Tibial nerve (tissue), 4 donors: ENCODE measurements around the gene SEL1L2. TPM values are rescaled to one million over a fixed set of nuclear protein-coding genes. Genes with fewer than 3 reads are reported as not detected.

Experiments used
- DNase-seq, 2 donors: peaks; one replicate each; pipeline ENCODE4 v3.0.0-alpha.2; 2019; ENCODE audit warnings: low spot score in 2 of 2
- H3K27ac ChIP-seq, 4 donors: fragments of 200-600 bp; sonication (generic) in 3 of 4; one replicate each; pipeline ENCODE4 v1.5.1; 2017 to 2019; ENCODE audit warnings: mild to moderate bottlenecking in 1 of 4
- H3K27me3 ChIP-seq, 2 donors: fragments of 200-600 bp; sonication (generic) in 1 of 2; one replicate each; pipeline versions ENCODE4 v1.5.1 to v1.6.0; 2017 to 2019
- H3K36me3 ChIP-seq, 3 donors: fragments of 200-600 bp; sonication (generic); one replicate each; pipeline ENCODE4 v1.5.1; 2018 to 2019
- H3K4me1 ChIP-seq, 4 donors: fragments of 200-600 bp; sonication (generic) in 3 of 4; one replicate each; pipeline ENCODE4 v1.5.1; 2017 to 2019
- H3K4me3 ChIP-seq, 4 donors: fragments of 200-600 bp; sonication (generic) in 3 of 4; one replicate each; pipeline ENCODE4 v1.5.1; 2017 to 2019; ENCODE audit warnings: mild to moderate bottlenecking in 1 of 4, moderate library complexity in 1 of 4
- H3K9me3 ChIP-seq, 4 donors: fragments of 200-600 bp; sonication (generic) in 3 of 4; one replicate each; pipeline ENCODE4 v1.5.1; 2017 to 2019
- CTCF ChIP-seq, 5 experiments: fragments of 200-600 bp in 3 of 5; fragments of 450-650 bp in 2 of 5; sonication (generic) in 3 of 5; IDR thresholded peaks; one replicate each; pipeline ENCODE4 v1.5.1; 2016 to 2019; ENCODE audit warnings: antibody characterized with exemption in 5 of 5, mild to moderate bottlenecking in 3 of 5, moderate library complexity in 2 of 5
- EP300 ChIP-seq, 2 donors: sonication (generic); formaldehyde crosslinking; IDR thresholded peaks; one replicate each; pipeline ENCODE4 v1.6.1; 2017; ENCODE audit warnings: antibody characterized with exemption in 2 of 2, mild to moderate bottlenecking in 1 of 2
- POLR2A ChIP-seq, 2 donors: fragments of 450-650 bp; IDR thresholded peaks; one replicate each; pipeline ENCODE4 v1.6.1; 2017; ENCODE audit warnings: antibody characterized with exemption in 2 of 2, mild to moderate bottlenecking in 2 of 2, moderate library complexity in 2 of 2
- WGBS, 2 donors: methylation state at CpG; one replicate each; pipeline ENCODE4 v1.1.5; 2018; 5-methylcytosine and 5-hydroxymethylcytosine counted together
- total RNA-seq, 4 donors: library from RNA; depleted of rRNA; stranded (reverse); fragments of >200 nt; gene quantifications; one replicate each; pipeline ENCODE4 v1.1.0, GENCODE V29; 2016

SEL1L2 gene
- total RNA-seq, 4 donors from 2014 or later: not detected

- peaks cover 0 to 32% (median 2%) of the 10 kb centered on the region in 4 donors for H3K9me3 ChIP-seq
- no peak overlapping the region for H3K27ac ChIP-seq
- H3K27me3 ChIP-seq: no peaks in the 10 kb centered on the region
- H3K36me3 ChIP-seq: peaks cover 0 to 39% (median 0%) of the 10 kb centered on the region in 3 donors
- TF ChIP-seq POLR2A (IDR thresholded peaks at IDR 0.05) (no peak), CTCF (IDR thresholded peaks at IDR 0.05) (no peak), EP300 (IDR thresholded peaks at IDR 0.05) (no peak)
- 79 to 89% methylated on average over 2 of the region's 2 CpGs for WGBS, 2 donors
- no peak for DNase-seq
- H3K4me1 ChIP-seq: no peaks in the 10 kb centered on the region
- no peak overlapping the region for H3K4me3 ChIP-seq
Observed at GRCh38 chr20:14009208-14009607, 18.8 kb upstream of the SEL1L2 start.

GRCh38 chr20:14005996-14006395, 15.6 kb upstream of the SEL1L2 start:
- DNase-seq: no peak
- H3K27me3 ChIP-seq: no peaks in the 10 kb centered on the region
- peaks cover 0 to 28% (median 0%) of the 10 kb centered on the region in 3 donors for H3K36me3 ChIP-seq
- no peak overlapping the region for H3K4me3 ChIP-seq
- TF ChIP-seq CTCF (IDR thresholded peaks at IDR 0.05): no peak
- TF ChIP-seq POLR2A (IDR thresholded peaks at IDR 0.05): no peak
- TF ChIP-seq EP300 (IDR thresholded peaks at IDR 0.05): no peak
- 95 to 99% methylated on average over 4 of the region's 4 CpGs for WGBS, 2 donors
- H3K4me1 ChIP-seq: no peaks in the 10 kb centered on the region
- H3K27ac ChIP-seq: no peak overlapping the region
- peaks cover 0 to 11% (median 0%) of the 10 kb centered on the region in 4 donors for H3K9me3 ChIP-seq

- TF ChIP-seq CTCF (IDR thresholded peaks at IDR 0.05): no peak
- TF ChIP-seq POLR2A (IDR thresholded peaks at IDR 0.05): no peak
- TF ChIP-seq EP300 (IDR thresholded peaks at IDR 0.05): no peak
- Histone ChIP-seq H3K4me3 (no peak overlapping the region), H3K4me1 (peaks cover 0 to 13% (median 0%) of the 10 kb centered on the region in 4 donors), H3K27ac (no peak overlapping the region), H3K27me3 (no peaks in the 10 kb centered on the region), H3K36me3 (peaks cover 0 to 16% (median 0%) of the 10 kb centered on the region in 3 donors), H3K9me3 (no peaks in the 10 kb centered on the region)
- DNase-seq: no peak
- WGBS, 2 donors: 97 to 98% methylated on average over 1 of the region's 1 CpG
Observed at GRCh38 chr20:14000917-14001316, 10.5 kb upstream of the SEL1L2 start.

GRCh38 chr20:13996265-13996664, 5.9 kb upstream of the SEL1L2 start:
- no peak for DNase-seq
- 8 to 9% methylated on average over 13 of the region's 13 CpGs for WGBS, 2 donors
- Histone ChIP-seq H3K9me3 (peaks cover 0 to 33% (median 6%) of the 10 kb centered on the region in 4 donors), H3K36me3 (no peaks in the 10 kb centered on the region), H3K27me3 (no peaks in the 10 kb centered on the region), H3K27ac (peak overlapping the region in 2 of 4 donors; percentile 57 to 86), H3K4me3 (peak overlapping the region; percentile 46 to 92 (median 64)), H3K4me1 (peaks cover 0 to 16% (median 0%) of the 10 kb centered on the region in 4 donors)
- TF ChIP-seq CTCF (IDR thresholded peaks at IDR 0.05): no peak
- no peak for TF ChIP-seq EP300 (IDR thresholded peaks at IDR 0.05)
- no peak for TF ChIP-seq POLR2A (IDR thresholded peaks at IDR 0.05)

GRCh38 chr20:13995841-13996240, 5.4 kb upstream of the SEL1L2 start:
- 0 to 1% methylated on average over 37 to 43 of the region's 52 CpGs for WGBS, 2 donors
- no peak for DNase-seq
- H3K27ac ChIP-seq: peak overlapping the region in 3 of 4 donors; percentile 47 to 86 (median 57)
- H3K4me1 ChIP-seq: peaks cover 0 to 16% (median 0%) of the 10 kb centered on the region in 4 donors
- peak overlapping the region; percentile 46 to 92 (median 64) for H3K4me3 ChIP-seq
- peaks cover 0 to 35% (median 6%) of the 10 kb centered on the region in 4 donors for H3K9me3 ChIP-seq
- no peaks in the 10 kb centered on the region for H3K27me3 ChIP-seq
- no peaks in the 10 kb centered on the region for H3K36me3 ChIP-seq
- TF ChIP-seq POLR2A (IDR thresholded peaks at IDR 0.05) (no peak), EP300 (IDR thresholded peaks at IDR 0.05) (no peak), CTCF (IDR thresholded peaks at IDR 0.05) (no peak)
